Stimulated activated CD8-positive, alpha-beta memory T cell treated with anti-CD3 and anti-CD28 coated beads, Interleukin-7, amount 100 ng/mL, for 48 hours (primary cell): ENCODE results near the gene IFT20.

ENCODE experiments used
- DNase-seq, 2 donors: peaks; one replicate each; pipeline ENCODE4 v3.0.0-alpha.2; 2020; ENCODE audit warnings: low read depth in 1 of 2; ENCODE audit errors: extremely low read depth in 1 of 2

IFT20 gene, protein sequence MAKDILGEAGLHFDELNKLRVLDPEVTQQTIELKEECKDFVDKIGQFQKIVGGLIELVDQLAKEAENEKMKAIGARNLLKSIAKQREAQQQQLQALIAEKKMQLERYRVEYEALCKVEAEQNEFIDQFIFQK

DNA sequence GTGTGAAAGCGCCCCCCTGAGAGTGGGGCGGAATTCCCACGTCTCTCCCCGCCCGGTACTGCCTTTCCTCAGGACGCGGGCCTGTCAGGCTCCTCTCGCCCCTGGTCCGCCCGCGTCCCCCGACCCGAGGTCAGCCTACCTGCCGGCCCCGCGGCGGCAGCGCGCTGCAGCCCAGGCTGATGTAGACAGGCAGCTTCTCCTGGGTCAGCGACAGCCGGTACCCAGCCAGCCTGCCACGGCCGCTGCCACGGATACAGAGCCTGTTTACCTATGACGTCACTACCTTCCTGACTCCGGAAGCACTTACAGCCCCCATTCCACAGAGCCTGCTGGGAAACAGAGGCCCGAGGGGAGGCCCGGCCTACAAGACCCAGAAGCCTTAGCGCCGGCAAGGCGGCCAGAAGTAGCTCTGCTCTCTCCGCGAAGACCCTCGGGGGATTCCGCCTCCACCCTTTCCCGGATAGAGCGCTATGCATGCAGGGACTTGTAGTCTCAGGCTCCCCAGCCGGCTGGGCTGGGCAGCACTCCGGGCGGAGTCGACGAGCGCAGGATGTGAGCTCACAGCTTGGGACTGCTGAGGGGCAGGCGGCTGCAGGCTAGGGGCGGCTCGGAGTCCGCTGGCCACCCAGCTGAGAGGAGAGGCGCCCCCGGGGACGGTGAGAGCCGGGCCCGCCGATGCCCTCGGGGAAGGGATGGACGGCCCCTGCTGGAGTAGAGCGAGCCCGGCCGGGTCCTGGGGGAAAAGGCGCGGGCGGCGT lies at the start of gene IFT20, which contains the start of gene TNFAIP1:
Gene IFT20, minus strand, starts transcription at position 272 of the 758 bp plus-strand sequence. CDS start 3,487 bp downstream, outside the sequence.
Gene TNFAIP1, plus strand, starts transcription at position 561 of the 758 bp plus-strand sequence. CDS start 3,761 bp downstream, outside the sequence.
- DNase-seq = peak; percentile 96 to 98

DNA sequence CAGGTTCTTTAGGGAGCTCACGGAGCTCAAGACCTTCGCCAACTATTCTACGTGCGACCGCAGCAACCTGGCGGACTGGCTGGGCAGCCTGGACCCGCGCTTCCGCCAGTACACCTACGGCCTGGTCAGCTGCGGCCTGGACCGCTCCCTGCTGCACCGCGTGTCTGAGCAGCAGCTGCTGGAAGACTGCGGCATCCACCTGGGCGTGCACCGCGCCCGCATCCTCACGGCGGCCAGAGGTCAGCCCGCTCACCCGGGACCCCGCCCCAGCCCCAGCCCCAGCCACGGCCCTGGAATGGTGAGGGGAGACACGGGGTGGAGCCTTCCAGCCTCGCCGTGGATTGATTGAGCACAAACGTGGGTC lies 49.7 kb upstream of the IFT20 start:
- DNase-seq = no peak

DNA sequence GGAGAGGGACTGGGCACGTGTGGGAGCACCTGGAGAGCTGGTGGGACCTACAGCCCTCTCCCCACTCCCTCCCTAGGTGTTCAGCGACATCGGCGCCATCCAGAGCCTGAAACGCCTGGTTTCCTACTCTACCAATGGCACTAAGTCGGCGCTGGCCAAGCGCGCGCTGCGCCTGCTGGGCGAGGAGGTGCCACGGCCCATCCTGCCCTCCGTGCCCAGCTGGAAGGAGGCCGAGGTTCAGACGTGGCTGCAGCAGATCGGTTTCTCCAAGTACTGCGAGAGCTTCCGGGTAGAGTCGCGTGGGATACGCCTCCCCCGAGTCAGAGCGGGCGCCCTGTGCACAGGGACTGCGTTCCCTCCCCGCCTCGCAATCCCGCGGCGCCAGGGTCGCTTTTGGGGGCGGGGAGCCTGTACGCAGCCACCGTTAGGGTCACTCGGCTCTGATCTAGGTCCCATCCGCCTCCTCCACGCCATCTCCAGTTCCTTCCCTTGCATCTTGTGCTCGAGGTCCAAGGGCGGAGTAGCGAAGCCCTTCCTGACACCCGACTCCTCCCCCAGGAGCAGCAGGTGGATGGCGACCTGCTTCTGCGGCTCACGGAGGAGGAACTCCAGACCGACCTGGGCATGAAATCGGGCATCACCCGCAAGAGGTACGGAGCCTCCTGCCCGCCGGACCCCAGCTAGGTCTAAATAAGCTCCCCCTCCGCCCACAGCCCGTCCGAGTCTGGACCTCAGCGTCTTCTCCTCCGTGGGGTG lies 49.2 kb upstream of the IFT20 start:
- DNase-seq = peak; percentile 41 to 47

DNA sequence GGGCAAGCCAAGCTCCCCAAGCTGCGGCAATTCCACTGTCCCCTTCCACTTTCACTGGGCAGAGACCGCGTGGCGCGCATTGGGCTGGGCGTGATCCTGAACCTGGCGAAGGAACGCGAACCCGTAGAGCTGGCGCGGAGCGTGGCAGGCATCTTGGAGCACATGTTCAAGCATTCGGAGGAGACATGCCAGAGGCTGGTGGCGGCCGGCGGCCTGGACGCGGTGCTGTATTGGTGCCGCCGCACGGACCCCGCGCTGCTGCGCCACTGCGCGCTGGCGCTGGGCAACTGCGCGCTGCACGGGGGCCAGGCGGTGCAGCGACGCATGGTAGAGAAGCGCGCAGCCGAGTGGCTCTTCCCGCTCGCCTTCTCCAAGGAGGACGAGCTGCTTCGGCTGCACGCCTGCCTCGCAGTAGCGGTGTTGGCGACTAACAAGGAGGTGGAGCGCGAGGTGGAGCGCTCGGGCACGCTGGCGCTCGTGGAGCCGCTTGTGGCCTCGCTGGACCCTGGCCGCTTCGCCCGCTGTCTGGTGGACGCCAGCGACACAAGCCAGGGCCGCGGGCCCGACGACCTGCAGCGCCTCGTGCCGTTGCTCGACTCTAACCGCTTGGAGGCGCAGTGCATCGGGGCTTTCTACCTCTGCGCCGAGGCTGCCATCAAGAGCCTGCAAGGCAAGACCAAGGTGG lies 46.0 kb upstream of the IFT20 start:
- DNase-seq = no peak

DNA sequence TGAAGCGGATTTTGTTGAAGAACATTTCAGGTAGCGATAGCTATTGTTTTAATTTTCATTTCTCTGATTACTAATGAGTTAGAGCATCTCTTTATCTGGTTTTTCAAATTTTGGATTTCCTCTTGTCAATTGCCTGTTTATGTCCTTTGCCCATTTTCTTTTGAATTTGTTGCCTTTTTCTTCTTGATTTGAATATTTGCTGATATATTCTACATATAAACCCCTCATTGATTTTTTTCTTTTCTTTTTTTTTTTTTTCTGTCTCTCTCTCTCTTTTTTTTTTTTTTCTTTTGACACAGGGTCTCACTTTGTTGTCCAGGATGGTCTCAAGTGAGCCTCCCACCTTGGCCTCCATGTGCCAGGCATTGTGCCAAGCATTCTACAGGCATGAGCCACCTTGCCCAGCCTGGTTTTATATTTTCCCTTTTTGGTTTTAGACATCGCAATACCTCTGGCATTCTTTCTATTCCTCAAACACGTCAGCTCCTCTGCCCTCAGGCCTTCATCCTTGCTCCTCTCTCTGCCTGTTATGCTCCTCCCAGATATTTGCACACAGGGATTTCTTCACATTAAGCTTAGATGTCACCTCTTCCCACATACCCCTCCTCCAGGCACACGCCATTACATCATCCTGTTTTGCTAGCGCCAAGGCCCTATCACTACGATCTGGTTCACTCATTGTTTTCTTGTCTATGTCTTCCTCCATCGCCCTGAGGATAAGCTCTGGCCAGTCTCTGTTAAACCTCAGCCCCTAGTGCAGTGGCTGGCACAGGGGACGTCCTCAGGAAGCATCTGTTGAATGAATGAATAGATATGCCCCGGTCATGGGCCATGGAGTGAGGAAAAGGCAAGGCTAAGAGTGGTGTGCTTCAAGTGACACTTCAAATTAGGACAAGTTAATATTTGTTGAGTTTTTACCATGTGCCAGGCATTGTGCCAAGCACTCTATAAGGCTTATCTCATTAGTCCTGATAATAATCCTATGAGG lies 44.8 kb upstream of the IFT20 start:
- DNase-seq = no peak

DNA sequence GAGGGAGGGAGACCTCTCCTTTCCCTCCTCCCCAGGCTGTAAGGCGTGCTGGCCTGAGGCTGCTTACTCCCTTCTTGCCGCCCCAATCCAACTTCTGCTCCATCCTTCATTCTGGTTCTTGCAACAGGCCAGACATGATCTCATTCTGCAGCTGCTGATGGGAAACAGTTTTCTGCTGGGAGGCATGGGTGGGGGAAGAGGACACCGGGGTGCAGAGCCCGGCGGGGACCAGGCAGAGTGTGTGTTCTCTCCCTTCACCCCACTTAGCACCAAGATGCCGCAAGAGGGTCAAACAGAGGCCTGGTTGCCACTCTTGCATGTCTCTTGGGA lies 37.6 kb upstream of the IFT20 start:
- DNase-seq = no peak

DNA sequence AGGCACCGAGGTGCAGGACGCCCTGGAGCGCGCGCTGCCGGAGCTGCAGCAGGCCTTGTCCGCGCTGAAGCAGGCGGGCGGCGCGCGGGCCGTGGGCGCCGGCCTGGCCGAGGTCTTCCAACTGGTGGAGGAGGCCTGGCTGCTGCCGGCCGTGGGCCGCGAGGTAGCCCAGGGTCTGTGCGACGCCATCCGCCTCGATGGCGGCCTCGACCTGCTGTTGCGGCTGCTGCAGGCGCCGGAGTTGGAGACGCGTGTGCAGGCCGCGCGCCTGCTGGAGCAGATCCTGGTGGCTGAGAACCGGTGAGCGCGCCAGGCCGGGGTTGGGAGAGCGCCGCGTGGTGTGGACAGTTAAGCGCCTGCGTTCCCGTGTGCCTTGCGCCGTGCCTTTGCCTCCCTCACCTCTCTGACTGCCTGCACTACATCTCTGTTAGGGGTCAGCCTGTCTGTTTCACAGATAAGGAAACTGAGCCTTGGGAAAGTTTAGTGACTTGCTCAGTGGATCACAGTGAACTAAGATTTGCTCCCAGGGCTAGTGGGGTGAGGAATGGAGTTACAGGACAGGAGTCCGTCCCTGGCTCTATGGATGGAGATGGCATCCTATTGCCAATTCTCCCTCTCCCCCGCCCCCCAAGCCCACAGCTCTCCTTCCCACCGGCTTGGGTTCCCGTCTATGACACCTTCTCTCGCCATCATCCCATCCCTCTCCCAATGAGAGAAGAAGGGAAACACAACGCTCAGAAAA lies 37.1 kb upstream of the IFT20 start:
- no peak for DNase-seq

DNA sequence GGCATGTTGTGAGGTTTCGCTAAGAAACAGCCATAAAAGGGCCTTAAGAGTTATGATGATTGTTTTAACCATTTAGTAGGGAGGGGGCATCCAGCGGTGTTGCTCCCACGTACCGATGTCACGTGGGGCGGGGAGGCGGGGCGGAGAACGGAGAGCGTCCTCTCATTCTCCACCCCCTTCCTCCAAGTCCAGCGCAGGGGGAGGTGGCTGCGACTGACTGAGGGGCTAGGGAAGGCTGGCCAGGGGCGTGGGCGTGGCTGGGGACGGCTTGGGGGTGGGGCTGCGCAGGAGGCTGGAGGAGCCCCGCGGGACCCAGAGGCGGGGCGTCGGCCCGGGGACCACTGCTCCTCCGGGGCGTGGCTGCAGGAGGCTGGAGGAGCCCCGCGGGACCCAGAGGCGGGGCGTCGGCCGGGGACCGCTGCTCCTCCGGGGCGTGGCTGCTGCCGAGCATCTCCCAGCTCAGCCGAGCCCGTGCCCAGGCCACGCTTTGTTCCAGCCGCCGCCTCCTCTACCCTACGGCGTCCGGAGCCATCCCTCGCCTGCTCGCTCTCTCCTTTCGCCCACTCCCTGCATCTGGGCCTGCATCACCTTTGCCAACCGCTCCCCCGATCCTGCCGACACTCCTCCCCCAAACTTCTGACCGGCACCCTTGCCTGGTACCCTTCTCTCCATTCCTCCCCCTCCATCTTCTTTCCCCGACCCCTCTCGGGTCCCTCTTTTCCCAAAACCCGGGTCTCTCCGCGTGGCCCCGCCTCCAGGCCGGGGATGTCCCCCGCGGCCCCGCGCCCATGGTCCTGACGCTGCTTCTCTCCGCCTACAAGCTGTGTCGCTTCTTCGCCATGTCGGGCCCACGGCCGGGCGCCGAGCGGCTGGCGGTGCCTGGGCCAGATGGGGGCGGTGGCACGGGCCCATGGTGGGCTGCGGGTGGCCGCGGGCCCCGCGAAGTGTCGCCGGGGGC lies 36.3 kb upstream of the IFT20 start, which contains the start of gene SARM1:
Gene SARM1, plus strand, starts transcription at position 450 of the 958 bp plus-strand sequence. Its CDS starts 339 bp downstream, at position 789.
- peak; percentile 78 to 91 for DNase-seq

DNA sequence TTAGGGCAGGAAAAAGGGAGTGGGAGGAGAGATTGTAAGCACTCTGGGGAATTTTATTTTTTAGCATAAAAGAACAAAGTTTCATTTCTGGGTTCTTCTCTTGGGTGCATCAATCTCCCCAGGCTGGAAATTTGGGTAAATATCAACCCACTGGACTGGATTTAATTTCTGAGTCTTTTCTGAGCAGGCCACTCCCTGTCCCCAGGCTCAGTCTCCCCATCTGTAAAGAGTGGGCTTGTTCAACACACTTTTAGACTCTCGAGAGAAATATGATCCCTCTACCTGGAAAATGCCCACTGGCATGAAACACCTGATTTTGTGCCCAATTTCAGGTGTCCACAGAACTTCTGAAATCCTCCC lies 35.5 kb upstream of the IFT20 start:
- DNase-seq = no peak

DNA sequence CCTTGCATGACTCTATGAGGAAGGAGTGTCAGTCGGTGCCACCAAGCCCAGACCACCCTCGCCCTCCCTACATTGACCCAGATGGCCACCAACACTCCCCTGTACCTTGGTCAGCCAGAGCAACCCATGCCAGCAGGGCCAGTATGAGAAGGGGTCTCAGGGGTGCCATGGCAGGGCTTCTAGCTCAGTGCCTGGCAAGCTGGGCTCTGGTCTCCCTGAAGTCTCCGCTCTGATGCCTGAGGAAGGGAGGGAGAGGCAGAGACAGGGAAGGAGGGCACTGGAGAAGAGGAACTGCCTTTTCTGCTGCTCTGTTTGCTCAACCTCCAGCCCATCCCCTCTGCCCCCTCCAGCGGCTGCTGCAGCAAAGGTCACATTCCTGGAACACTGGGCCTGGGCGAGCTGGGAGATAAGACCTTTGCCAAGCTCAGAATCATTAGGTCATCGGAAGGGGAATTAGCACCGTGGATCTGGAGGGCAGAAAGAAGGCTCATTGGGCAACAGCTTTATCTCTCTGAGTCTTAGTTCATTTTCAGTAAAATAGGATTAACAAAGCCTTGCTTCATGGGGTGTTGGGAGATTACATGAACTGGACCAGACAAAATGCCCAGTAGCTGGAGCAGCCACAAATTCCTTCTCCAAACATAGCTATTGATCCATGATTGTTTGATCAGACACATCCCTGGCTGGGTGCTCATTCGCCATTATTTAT lies 34.9 kb upstream of the IFT20 start, which contains the start of gene VTN:
Gene VTN, minus strand, starts transcription at position 273 of the 709 bp plus-strand sequence. Its CDS starts 104 bp downstream, at position 169.
- DNase-seq = no peak

DNA sequence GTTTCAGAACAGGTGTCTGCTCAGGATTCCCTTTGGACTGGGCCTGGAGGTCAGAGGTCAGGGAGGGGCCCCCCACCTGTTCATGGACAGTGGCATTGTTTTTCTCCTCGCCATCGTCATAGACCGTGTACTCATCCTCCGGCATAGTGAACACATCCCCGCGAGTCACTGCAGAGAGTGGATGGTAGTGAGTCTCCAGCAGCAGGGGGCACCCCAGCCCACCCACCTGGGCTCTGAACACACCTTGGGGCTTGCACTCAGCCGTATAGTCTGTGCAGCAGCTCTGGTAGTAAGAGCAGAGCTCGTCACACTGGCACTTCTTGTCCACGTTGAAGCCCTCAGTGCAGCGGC lies 34.4 kb upstream of the IFT20 start:
- no peak for DNase-seq

DNA sequence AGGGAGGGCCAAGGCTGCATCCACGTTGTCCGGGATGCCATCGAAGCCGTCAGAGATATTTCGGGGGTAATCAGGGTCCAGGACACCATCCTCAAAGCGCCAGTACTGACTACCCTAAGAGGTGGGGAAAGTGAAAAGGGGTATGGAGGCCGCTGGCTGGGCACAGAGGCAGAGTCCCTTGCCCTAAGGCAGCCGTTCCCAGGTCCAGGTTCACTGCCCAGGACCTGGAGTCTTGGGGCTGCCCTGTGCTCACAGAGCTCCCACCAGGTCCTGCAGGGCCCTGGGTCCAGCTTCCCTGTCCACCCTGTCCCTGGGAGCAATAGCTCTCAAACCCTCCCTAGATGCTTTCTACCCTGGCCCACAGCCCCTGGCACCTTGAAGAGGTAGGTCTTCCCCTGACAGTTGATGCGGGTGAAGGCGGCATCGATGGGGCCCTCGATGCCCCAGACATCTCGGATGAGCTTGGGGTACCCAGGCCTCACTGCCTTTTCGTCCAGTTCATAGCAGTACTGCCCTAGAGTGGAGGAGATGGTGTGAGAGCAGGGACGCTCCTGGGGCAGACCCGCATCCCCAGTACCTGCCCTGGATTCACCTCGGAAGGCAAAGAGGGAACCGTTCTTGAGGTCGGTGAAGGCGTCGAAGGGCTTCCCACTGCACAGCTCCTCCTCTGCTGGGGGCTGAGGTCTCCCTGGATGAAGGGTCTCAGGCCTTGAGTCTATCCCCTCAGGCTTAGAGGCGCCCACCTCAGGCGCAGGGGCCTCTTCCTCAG lies 33.8 kb upstream of the IFT20 start:
- DNase-seq = no peak

DNA sequence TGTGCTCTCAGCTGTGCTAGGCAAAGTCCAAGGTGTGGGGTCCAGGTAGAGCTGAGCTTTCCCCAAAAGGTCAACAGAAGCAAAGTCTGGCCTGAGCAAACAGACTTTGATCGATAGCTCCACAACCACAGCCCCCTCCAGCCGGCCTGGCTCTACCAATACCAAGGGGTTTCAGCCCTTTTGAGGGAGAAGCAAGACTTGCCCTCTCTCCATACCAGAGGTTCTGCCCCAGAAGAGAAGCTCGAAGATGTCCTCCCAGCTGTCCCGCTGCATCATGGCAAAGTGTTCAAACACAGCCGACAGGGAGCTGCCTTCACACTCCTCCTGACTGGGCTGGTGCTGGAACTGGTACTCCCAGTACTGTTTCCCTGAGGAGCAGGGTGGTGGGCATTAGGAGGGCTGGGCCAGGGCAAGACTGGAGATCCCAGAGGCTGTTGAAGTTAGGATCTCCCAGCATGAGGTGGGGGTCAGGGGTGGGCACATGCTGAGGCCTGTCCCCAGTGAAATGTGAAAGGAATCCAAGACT lies 33.1 kb upstream of the IFT20 start:
- no peak for DNase-seq

DNA sequence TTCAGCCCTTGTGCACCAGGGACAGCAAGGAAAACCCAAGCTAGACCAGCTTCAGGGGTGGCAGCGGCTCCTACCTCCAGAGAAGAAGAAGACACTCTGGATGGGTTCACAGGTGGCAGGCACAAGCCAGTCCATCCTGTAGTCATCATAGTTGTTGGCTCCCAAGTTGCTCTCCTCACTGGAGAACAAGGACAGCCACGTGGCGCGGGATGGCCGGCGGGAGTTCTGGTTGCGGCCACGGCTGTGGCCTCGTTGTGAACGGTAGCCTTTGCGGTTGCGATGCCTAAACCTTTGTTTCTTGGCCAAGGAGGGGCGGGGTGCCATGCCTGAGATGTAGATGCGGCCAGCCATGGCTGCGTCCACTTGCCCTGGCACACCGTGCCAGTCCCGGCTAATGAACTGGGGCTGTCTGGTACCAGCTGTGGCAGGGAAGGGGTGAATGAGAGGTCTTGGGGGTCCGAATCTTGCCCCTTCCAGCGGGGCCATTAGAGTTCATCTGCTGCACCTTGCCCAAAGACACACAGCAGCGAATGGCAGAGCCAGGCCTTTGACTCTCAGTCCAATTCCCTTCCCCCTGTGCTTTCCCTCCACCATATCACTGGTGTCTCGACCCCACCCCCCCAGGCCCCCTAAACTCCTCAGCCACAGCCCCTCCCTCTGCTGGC lies 32.5 kb upstream of the IFT20 start:
- DNase-seq = no peak

DNA sequence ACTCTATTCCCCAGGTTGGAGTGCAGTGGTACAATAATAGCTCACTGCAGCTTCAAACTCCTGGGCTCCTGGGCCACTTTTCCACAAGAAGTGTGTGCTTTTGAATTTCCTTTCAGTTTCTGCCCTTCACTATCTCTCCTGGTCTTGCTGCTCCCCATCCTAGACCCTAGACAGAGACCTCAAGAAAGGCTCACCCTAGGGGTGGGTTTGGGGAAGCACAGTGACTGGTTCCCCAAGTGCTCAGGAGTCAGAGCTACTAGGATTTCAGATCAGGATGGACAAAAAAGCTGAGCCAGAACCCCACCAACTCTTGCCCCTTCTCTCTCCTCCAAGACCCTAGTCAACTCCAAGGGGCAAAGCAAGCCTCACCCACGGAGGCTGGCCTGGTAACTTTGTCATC lies 31.3 kb upstream of the IFT20 start:
- DNase-seq = no peak

DNA sequence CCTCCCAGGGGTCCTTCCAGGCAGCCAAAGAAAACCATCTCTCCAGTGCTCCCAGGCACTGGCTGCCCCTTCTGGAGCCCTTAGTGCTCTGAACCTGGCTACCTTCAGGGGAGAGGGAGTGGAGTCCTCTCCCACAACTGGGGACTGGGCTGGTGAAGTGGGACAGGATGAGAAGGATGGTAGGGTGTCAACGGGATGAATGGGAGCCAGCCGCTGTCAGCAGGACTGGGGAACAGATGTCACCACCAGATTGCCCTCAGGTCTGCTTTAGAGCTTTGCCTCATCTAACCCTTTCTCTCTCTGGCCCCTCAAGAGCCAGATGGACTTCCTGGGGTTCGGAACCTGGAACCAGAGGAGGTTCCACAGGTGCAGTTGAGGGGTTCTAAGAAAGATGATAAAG lies 30.2 kb upstream of the IFT20 start:
- DNase-seq = no peak
